Liver (tissue), 9 donors: ENCODE results near the gene MEIS1. TPM values are rescaled to one million over a fixed set of nuclear protein-coding genes. Genes with fewer than 3 reads are reported as not detected.

Experiments
- DNase-seq: peaks from one replicate; pipeline ENCODE4 v3.0.0-alpha.2; 2017; ENCODE audit warnings: low spot score
- H3K27ac ChIP-seq, 2 donors: one replicate each; pipeline ENCODE4 v1.7.0; 2013; ENCODE audit warnings: inconsistent platforms in 2 of 2, low read length in 2 of 2, control low read depth in 1 of 2, low read depth in 1 of 2, mild to moderate bottlenecking in 1 of 2
- H3K27me3 ChIP-seq, 4 donors: one replicate each; pipeline versions ENCODE4 v1.6.1 to v1.7.0; 2013; ENCODE audit warnings: low read length in 3 of 4, inconsistent platforms in 1 of 4, mild to moderate bottlenecking in 1 of 4, moderate library complexity in 1 of 4; ENCODE audit not compliant: control insufficient read depth in 4 of 4, insufficient read depth in 4 of 4
- H3K36me3 ChIP-seq, 4 donors: one replicate each; pipeline versions ENCODE4 v1.6.1 to v1.7.0; 2013; ENCODE audit warnings: low read length in 3 of 4, mild to moderate bottlenecking in 3 of 4, low read depth in 1 of 4, moderate library complexity in 1 of 4; ENCODE audit not compliant: control insufficient read depth in 4 of 4, insufficient read depth in 3 of 4
- H3K4me1 ChIP-seq, 4 donors: one replicate each; pipeline versions ENCODE4 v1.6.1 to v1.7.0; 2013; ENCODE audit warnings: low read length in 3 of 4, mild to moderate bottlenecking in 3 of 4, moderate library complexity in 1 of 4; ENCODE audit not compliant: control insufficient read depth in 4 of 4, insufficient read depth in 4 of 4
- H3K4me3 ChIP-seq, 3 donors: one replicate each; pipeline versions ENCODE4 v1.6.1 to v1.7.0; 2013; ENCODE audit warnings: low read length in 3 of 3, control low read depth in 1 of 3, low read depth in 1 of 3, mild to moderate bottlenecking in 1 of 3
- H3K9ac ChIP-seq, 2 donors: one replicate each; pipeline ENCODE4 v1.7.0; 2013; ENCODE audit warnings: low read length in 2 of 2, mild to moderate bottlenecking in 2 of 2, moderate library complexity in 2 of 2, control low read depth in 1 of 2, low read depth in 1 of 2
- H3K9me3 ChIP-seq, 4 donors: one replicate each; pipeline versions ENCODE4 v1.6.1 to v1.7.0; 2013; ENCODE audit warnings: low read length in 3 of 4; ENCODE audit not compliant: control insufficient read depth in 4 of 4
- EGR1 ChIP-seq, 2 donors: IDR thresholded peaks; 2 replicates each; pipeline ENCODE4 v1.6.1; 2016 to 2018; ENCODE audit warnings: antibody characterized with exemption in 2 of 2, low read depth in 2 of 2
- FOXA1 ChIP-seq: IDR thresholded peaks from 2 replicates; pipeline ENCODE4 v1.6.1; 2016; ENCODE audit warnings: antibody characterized with exemption
- FOXA2 ChIP-seq: IDR thresholded peaks from 2 replicates; pipeline ENCODE4 v1.6.1; 2016; ENCODE audit warnings: antibody characterized with exemption
- GABPA ChIP-seq, 2 donors: IDR thresholded peaks in 1 of 2; conservative IDR thresholded peaks in 1 of 2; 2 replicates each; pipeline ENCODE4 v1.6.1; 2016; ENCODE audit warnings: antibody characterized with exemption in 2 of 2, mild to moderate bottlenecking in 1 of 2, moderate library complexity in 1 of 2
- HNF4A ChIP-seq, 2 donors: conservative IDR thresholded peaks; 2 replicates each; pipeline ENCODE4 v1.6.1; 2016; ENCODE audit warnings: antibody characterized with exemption in 2 of 2, mild to moderate bottlenecking in 2 of 2
- HNF4G ChIP-seq: IDR thresholded peaks from 2 replicates; pipeline ENCODE4 v1.6.1; 2016; ENCODE audit warnings: antibody characterized with exemption
- JUND ChIP-seq, 2 donors: IDR thresholded peaks; 2 replicates each; pipeline ENCODE4 v1.6.1; 2016; ENCODE audit warnings: antibody characterized with exemption in 2 of 2
- NR2F2 ChIP-seq: IDR thresholded peaks from 2 replicates; pipeline ENCODE4 v1.6.1; 2016; ENCODE audit warnings: antibody characterized with exemption
- RAD21 ChIP-seq, 2 donors: IDR thresholded peaks; 2 replicates each; pipeline ENCODE4 v1.6.1; 2016; ENCODE audit warnings: antibody characterized with exemption in 2 of 2, mild to moderate bottlenecking in 2 of 2
- RXRA ChIP-seq, 2 donors: IDR thresholded peaks; 2 replicates each; pipeline ENCODE4 v1.6.1; 2017 to 2018; ENCODE audit warnings: antibody characterized with exemption in 2 of 2, mild to moderate bottlenecking in 1 of 2
- SP1 ChIP-seq: IDR thresholded peaks from 2 replicates; pipeline ENCODE4 v1.6.1; 2018; ENCODE audit warnings: antibody characterized with exemption, mild to moderate bottlenecking
- TAF1 ChIP-seq: conservative IDR thresholded peaks from 2 replicates; pipeline ENCODE4 v1.6.1; 2016; ENCODE audit warnings: antibody characterized with exemption, mild to moderate bottlenecking
- YY1 ChIP-seq: IDR thresholded peaks from 2 replicates; pipeline ENCODE4 v1.6.1; 2016; ENCODE audit warnings: antibody characterized with exemption, mild to moderate bottlenecking
- WGBS: extraction: QIAGEN DNeasy Blood & Tissue Kit; methylation state at CpG from one replicate; pipeline ENCODE4 v1.1.7; 2013; 5-methylcytosine and 5-hydroxymethylcytosine counted together
- polyA plus RNA-seq, 2 donors: library from polyadenylated mRNA; stranded (reverse) in 1 of 2; unstranded in 1 of 2; fragments of 200-250 nt in 1 of 2; fragments of >200 nt in 1 of 2; fragmentation: Nextera tagmentation in 1 of 2; extraction: Ambion mirVana in 1 of 2; gene quantifications; one replicate each; pipeline versions ENCODE4 v1.2.1 to v1.2.3, GENCODE V29; 2013 to 2015
- total RNA-seq, 2 donors: library from RNA; depleted of rRNA; stranded (reverse); fragments of >200 nt; gene quantifications; one replicate each; pipeline ENCODE4 v1.2.3, GENCODE V29; 2014
- TF ChIP-seq, protein P1 (sequence below): IDR thresholded peaks from 2 replicates; pipeline ENCODE4 v1.6.1; 2016; ENCODE audit warnings: antibody characterized with exemption
- TF ChIP-seq, protein P2 (sequence below): IDR thresholded peaks from 2 replicates; pipeline ENCODE4 v1.6.1; 2016; ENCODE audit warnings: antibody characterized with exemption
- TF ChIP-seq, protein P3 (sequence below): fragments of 150-350 bp; IDR thresholded peaks from 2 replicates; pipeline ENCODE4 v1.5.1; 2017; ENCODE audit warnings: improper control_type of control experiment, low read depth, low read length; ENCODE audit not compliant: missing input control
- TF ChIP-seq, protein P4 (sequence below): IDR thresholded peaks from 2 replicates; pipeline ENCODE4 v1.6.1; 2016; ENCODE audit warnings: antibody characterized with exemption
- TF ChIP-seq, protein P5 (sequence below): IDR thresholded peaks from 2 replicates; pipeline ENCODE4 v1.6.1; 2016; ENCODE audit warnings: antibody characterized with exemption, mild to moderate bottlenecking
- donor health status: healthy.
- donor health status: healthy.
- donor health status: healthy.
- donor health status: healthy.
- donor health status: healthy.

MEIS1 gene
- total and polyA plus RNA-seq, 4 donors, result 1.6 to 8.6 (median 5.5) TPM

DNA sequence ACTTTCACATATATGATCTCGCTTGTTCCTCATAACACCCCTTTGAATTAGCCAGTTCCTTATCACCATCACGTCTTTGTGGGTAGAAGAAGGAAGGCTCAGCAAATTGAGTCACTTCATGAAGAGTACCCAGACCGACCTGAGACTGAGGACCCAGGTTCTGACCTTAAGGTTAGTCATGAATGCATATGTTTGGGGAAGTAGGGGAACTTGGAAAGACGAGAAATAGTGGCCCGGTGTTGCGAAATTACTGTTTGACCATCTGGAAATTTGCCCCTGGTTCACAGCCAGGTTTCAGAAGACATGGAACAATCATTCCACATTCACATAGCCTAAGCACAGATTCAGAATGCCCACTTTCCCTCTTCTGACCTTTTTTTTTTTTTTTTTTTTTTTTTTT is 59.8 kb downstream of the MEIS1 start:
- Histone ChIP-seq H3K9me3 (no peaks in the 10 kb centered on the region), H3K4me1 (peaks cover 5 to 31% (median 26%) of the 10 kb centered on the region in 4 donors), H3K4me3 (no peak overlapping the region), H3K36me3 (no peaks in the 10 kb centered on the region), H3K27ac (no peak overlapping the region), H3K9ac (no peak overlapping the region), H3K27me3 (no peaks in the 10 kb centered on the region)
- DNase-seq, result no peak
- 28% methylated on average over 6 of the region's 6 CpGs for WGBS
- TF ChIP-seq RXRA (IDR thresholded peaks at IDR 0.05), result peak; percentile 23 to 47
- TF ChIP-seq NR2F2, result no peak
- TF ChIP-seq HNF4A (conservative IDR thresholded peaks at IDR 0.05), result peak; percentile 34 to 38
- TF ChIP-seq, protein P1, sequence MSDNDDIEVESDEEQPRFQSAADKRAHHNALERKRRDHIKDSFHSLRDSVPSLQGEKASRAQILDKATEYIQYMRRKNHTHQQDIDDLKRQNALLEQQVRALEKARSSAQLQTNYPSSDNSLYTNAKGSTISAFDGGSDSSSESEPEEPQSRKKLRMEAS, result peak; percentile 18
- no peak for TF ChIP-seq FOXA1
- peak in 1 of 2 donors; percentile 47 for TF ChIP-seq RAD21 (IDR thresholded peaks at IDR 0.05)
- TF ChIP-seq FOXA2, result no peak
- TF ChIP-seq JUND (IDR thresholded peaks at IDR 0.05), result no peak
- no peak for TF ChIP-seq EGR1 (IDR thresholded peaks at IDR 0.05; ENCODE audit: low read depth in 2 of 2)
- peak; percentile 30 for TF ChIP-seq YY1
- TF ChIP-seq TAF1, result no peak
- TF ChIP-seq, protein P2, sequence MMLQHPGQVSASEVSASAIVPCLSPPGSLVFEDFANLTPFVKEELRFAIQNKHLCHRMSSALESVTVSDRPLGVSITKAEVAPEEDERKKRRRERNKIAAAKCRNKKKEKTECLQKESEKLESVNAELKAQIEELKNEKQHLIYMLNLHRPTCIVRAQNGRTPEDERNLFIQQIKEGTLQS, result no peak
- TF ChIP-seq, protein P3, sequence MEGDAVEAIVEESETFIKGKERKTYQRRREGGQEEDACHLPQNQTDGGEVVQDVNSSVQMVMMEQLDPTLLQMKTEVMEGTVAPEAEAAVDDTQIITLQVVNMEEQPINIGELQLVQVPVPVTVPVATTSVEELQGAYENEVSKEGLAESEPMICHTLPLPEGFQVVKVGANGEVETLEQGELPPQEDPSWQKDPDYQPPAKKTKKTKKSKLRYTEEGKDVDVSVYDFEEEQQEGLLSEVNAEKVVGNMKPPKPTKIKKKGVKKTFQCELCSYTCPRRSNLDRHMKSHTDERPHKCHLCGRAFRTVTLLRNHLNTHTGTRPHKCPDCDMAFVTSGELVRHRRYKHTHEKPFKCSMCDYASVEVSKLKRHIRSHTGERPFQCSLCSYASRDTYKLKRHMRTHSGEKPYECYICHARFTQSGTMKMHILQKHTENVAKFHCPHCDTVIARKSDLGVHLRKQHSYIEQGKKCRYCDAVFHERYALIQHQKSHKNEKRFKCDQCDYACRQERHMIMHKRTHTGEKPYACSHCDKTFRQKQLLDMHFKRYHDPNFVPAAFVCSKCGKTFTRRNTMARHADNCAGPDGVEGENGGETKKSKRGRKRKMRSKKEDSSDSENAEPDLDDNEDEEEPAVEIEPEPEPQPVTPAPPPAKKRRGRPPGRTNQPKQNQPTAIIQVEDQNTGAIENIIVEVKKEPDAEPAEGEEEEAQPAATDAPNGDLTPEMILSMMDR, result no peak
- TF ChIP-seq GABPA (IDR thresholded peaks at IDR 0.05 in 1 of 2, conservative IDR thresholded peaks at IDR 0.05 in 1 of 2), result no peak
- TF ChIP-seq, protein P4, sequence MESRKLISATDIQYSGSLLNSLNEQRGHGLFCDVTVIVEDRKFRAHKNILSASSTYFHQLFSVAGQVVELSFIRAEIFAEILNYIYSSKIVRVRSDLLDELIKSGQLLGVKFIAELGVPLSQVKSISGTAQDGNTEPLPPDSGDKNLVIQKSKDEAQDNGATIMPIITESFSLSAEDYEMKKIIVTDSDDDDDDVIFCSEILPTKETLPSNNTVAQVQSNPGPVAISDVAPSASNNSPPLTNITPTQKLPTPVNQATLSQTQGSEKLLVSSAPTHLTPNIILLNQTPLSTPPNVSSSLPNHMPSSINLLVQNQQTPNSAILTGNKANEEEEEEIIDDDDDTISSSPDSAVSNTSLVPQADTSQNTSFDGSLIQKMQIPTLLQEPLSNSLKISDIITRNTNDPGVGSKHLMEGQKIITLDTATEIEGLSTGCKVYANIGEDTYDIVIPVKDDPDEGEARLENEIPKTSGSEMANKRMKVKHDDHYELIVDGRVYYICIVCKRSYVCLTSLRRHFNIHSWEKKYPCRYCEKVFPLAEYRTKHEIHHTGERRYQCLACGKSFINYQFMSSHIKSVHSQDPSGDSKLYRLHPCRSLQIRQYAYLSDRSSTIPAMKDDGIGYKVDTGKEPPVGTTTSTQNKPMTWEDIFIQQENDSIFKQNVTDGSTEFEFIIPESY, result no peak
- TF ChIP-seq SP1, result no peak
- no peak for TF ChIP-seq HNF4G
- TF ChIP-seq, protein P5, sequence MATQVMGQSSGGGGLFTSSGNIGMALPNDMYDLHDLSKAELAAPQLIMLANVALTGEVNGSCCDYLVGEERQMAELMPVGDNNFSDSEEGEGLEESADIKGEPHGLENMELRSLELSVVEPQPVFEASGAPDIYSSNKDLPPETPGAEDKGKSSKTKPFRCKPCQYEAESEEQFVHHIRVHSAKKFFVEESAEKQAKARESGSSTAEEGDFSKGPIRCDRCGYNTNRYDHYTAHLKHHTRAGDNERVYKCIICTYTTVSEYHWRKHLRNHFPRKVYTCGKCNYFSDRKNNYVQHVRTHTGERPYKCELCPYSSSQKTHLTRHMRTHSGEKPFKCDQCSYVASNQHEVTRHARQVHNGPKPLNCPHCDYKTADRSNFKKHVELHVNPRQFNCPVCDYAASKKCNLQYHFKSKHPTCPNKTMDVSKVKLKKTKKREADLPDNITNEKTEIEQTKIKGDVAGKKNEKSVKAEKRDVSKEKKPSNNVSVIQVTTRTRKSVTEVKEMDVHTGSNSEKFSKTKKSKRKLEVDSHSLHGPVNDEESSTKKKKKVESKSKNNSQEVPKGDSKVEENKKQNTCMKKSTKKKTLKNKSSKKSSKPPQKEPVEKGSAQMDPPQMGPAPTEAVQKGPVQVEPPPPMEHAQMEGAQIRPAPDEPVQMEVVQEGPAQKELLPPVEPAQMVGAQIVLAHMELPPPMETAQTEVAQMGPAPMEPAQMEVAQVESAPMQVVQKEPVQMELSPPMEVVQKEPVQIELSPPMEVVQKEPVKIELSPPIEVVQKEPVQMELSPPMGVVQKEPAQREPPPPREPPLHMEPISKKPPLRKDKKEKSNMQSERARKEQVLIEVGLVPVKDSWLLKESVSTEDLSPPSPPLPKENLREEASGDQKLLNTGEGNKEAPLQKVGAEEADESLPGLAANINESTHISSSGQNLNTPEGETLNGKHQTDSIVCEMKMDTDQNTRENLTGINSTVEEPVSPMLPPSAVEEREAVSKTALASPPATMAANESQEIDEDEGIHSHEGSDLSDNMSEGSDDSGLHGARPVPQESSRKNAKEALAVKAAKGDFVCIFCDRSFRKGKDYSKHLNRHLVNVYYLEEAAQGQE, result no peak
